MM.1S (cell line): ENCODE data around the gene TWSG1.

Experiments
- DNase-seq: peaks from one replicate; pipeline ENCODE4 v3.0.0-alpha.2; 2015
- H2AFZ ChIP-seq: fragments of 300-600 bp; sonication (generic); 2 replicates; pipeline ENCODE4 v1.6.0; 2016; ENCODE audit warnings: antibody characterized with exemption, low read length
- H3F3A ChIP-seq: fragments of 300-600 bp; sonication (generic); 2 replicates; pipeline ENCODE4 v1.6.1; 2016; ENCODE audit warnings: mild to moderate bottlenecking, antibody characterized with exemption, low read length, moderate library complexity, mixed read lengths; ENCODE audit not compliant: insufficient read depth
- H3K27ac ChIP-seq: fragments of 300-600 bp; sonication (generic); 2 replicates; pipeline ENCODE4 v1.5.1; 2016; ENCODE audit warnings: mild to moderate bottlenecking, low read length
- H3K27me3 ChIP-seq: fragments of 300-600 bp; sonication (generic); replicated peaks from 2 replicates; pipeline ENCODE4 v1.6.0; 2016; ENCODE audit warnings: low read length; ENCODE audit not compliant: insufficient read depth
- H3K36me3 ChIP-seq: fragments of 300-600 bp; sonication (generic); replicated peaks from 2 replicates; pipeline ENCODE4 v1.6.1; 2016; ENCODE audit warnings: mild to moderate bottlenecking, low read length, mixed read lengths; ENCODE audit not compliant: insufficient read depth
- H3K4me1 ChIP-seq: fragments of 300-600 bp; sonication (generic); 2 replicates; pipeline ENCODE4 v1.6.1; 2016; ENCODE audit warnings: low read length, mixed read lengths
- H3K4me2 ChIP-seq: fragments of 300-600 bp; sonication (generic); 2 replicates; pipeline ENCODE4 v1.6.0; 2016; ENCODE audit warnings: low read depth, low read length
- H3K4me3 ChIP-seq: fragments of 300-600 bp; sonication (generic); 2 replicates; pipeline ENCODE4 v1.5.1; 2016; ENCODE audit warnings: low read length, mixed read lengths
- H3K79me2 ChIP-seq: fragments of 300-600 bp; sonication (generic); 2 replicates; pipeline ENCODE4 v1.6.1; 2016; ENCODE audit warnings: mixed run types, low read length, mixed read lengths
- H3K9ac ChIP-seq: fragments of 300-600 bp; sonication (generic); 2 replicates; pipeline ENCODE4 v1.6.1; 2016; ENCODE audit warnings: low read length, mixed read lengths
- H3K9me2 ChIP-seq: fragments of 300-600 bp; sonication (generic); replicated peaks from 2 replicates; pipeline ENCODE4 v1.6.1; 2016; ENCODE audit warnings: mild to moderate bottlenecking, low read length, mixed read lengths; ENCODE audit not compliant: insufficient read depth
- H3K9me3 ChIP-seq: fragments of 300-600 bp; sonication (generic); replicated peaks from 2 replicates; pipeline ENCODE4 v1.6.1; 2016; ENCODE audit warnings: mild to moderate bottlenecking, low read length, mixed read lengths; ENCODE audit not compliant: insufficient read depth
- H4K20me1 ChIP-seq: fragments of 300-600 bp; sonication (generic); 2 replicates; pipeline ENCODE4 v1.6.1; 2016; ENCODE audit warnings: mild to moderate bottlenecking, low read length, moderate library complexity, mixed read lengths; ENCODE audit not compliant: insufficient read depth
- CTCF ChIP-seq: fragments of 300-600 bp; sonication (generic); IDR thresholded peaks from 2 replicates; pipeline ENCODE4 v1.5.1; 2016; ENCODE audit warnings: antibody characterized with exemption, low read length, mixed read lengths
- EZH2 ChIP-seq: fragments of 300-600 bp; sonication (generic); optimal IDR thresholded peaks from 2 replicates; pipeline ENCODE3; 2017; ENCODE audit warnings: low read depth, mild to moderate bottlenecking, antibody characterized with exemption, low read length, mixed read lengths
- EZH2phosphoT487 ChIP-seq: fragments of 300-600 bp; sonication (generic); IDR thresholded peaks from 2 replicates; pipeline ENCODE4 v1.6.1; 2018; ENCODE audit warnings: antibody characterized with exemption, low read length

Gene TWSG1

DNA sequence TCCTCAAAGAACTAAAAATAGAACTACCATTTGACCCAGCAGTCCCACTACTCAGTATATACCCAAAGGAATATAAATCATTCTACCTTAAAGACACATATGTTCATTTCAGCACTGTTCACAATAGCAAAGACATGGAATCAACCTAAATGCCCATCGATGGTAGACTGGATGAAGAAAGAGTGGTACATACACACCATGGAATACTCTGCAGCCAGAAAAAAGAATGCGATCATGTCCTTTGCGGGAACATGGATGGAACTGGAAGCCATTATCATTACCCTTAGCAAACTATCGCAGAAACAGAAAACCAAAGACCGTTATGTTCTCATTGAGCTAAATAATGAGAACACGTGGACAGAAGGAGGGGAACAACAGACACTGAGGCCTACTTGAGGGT lies 44.5 kb downstream of the TWSG1 start:
- Histone ChIP-seq H2AFZ (no peak overlapping the region), H3K4me2 (no peak overlapping the region), H3K4me1 (peaks cover 15% of the 10 kb centered on the region), H3K9ac (no peak overlapping the region), H4K20me1 (no peaks in the 10 kb centered on the region), H3K9me2 (no peaks in the 10 kb centered on the region), H3K9me3 (no peaks in the 10 kb centered on the region), H3K79me2 (no peaks in the 10 kb centered on the region), H3K27me3 (no peaks in the 10 kb centered on the region), H3K27ac (no peak overlapping the region), H3F3A (peaks cover 6% of the 10 kb centered on the region; the same call in 1 of the 2 replicates), H3K4me3 (no peak overlapping the region), H3K36me3 (no peaks in the 10 kb centered on the region)
- TF ChIP-seq CTCF (no peak), EZH2phosphoT487 (no peak), EZH2 (no peak)
- DNase-seq: no peak

- no peaks in the 10 kb centered on the region for H3K9me3 ChIP-seq
- DNase-seq: no peak
- peak overlapping the region; percentile 16; the same call in 1 of the 2 replicates for H3K27ac ChIP-seq
- H2AFZ ChIP-seq: no peak overlapping the region
- H3F3A ChIP-seq: peaks cover 6% of the 10 kb centered on the region; the same call in 1 of the 2 replicates
- TF ChIP-seq EZH2phosphoT487: no peak
- no peak for TF ChIP-seq EZH2
- no peak for TF ChIP-seq CTCF
- peak overlapping the region; percentile 36 for H3K4me2 ChIP-seq
- no peak overlapping the region for H3K9ac ChIP-seq
- no peaks in the 10 kb centered on the region for H3K79me2 ChIP-seq
- no peaks in the 10 kb centered on the region for H4K20me1 ChIP-seq
- H3K9me2 ChIP-seq: no peaks in the 10 kb centered on the region
- no peak overlapping the region for H3K4me3 ChIP-seq
- peaks cover 15% of the 10 kb centered on the region for H3K4me1 ChIP-seq
- H3K27me3 ChIP-seq: no peaks in the 10 kb centered on the region
- H3K36me3 ChIP-seq: no peaks in the 10 kb centered on the region
Observed at GRCh38 chr18:9380101-9380500, 45.5 kb downstream of the TWSG1 start.

- H3K79me2 ChIP-seq: no peaks in the 10 kb centered on the region
- H3K27me3 ChIP-seq: no peaks in the 10 kb centered on the region
- DNase-seq: no peak
- H3K9me2 ChIP-seq: no peaks in the 10 kb centered on the region
- no peaks in the 10 kb centered on the region for H3K9me3 ChIP-seq
- peak overlapping the region; percentile 16; the same call in 1 of the 2 replicates for H3K27ac ChIP-seq
- peaks cover 15% of the 10 kb centered on the region for H3K4me1 ChIP-seq
- no peaks in the 10 kb centered on the region for H4K20me1 ChIP-seq
- H3K4me3 ChIP-seq: no peak overlapping the region
- TF ChIP-seq EZH2phosphoT487 (no peak), CTCF (no peak), EZH2 (no peak)
- H3K4me2 ChIP-seq: peak overlapping the region; percentile 36
- H3K9ac ChIP-seq: no peak overlapping the region
- H2AFZ ChIP-seq: no peak overlapping the region
- H3F3A ChIP-seq: peaks cover 6% of the 10 kb centered on the region; the same call in 1 of the 2 replicates
- no peaks in the 10 kb centered on the region for H3K36me3 ChIP-seq
Observed at GRCh38 chr18:9380621-9381395, 46.2 kb downstream of the TWSG1 start.
